Measurements from ENCODE around the gene MAS1.

DNA sequence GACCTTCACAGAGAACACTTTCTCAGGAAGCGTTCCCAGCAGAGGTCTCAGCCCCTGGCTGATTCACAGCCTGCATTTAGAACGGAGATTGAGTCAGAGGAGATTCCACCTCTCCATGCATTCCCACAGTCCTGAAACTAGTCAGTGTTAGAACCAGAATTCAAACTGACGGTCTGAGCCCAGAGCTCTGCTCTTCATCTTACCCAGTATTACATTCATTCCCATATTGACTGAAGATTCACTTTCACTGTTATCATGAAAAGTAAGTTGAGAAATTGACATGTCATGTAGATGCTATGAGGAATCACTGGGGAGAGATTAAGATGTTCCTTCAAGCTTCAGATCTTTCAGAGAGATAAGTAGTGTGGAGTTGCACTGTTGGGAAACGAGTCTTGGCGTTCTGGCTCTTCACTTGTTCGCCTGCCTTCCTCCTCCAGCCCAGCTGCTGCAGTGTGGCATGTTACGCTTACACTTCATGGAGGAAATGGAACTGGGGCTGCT is 28.3 kb downstream of the MAS1 start:
- TF ChIP-seq, protein P1, sequence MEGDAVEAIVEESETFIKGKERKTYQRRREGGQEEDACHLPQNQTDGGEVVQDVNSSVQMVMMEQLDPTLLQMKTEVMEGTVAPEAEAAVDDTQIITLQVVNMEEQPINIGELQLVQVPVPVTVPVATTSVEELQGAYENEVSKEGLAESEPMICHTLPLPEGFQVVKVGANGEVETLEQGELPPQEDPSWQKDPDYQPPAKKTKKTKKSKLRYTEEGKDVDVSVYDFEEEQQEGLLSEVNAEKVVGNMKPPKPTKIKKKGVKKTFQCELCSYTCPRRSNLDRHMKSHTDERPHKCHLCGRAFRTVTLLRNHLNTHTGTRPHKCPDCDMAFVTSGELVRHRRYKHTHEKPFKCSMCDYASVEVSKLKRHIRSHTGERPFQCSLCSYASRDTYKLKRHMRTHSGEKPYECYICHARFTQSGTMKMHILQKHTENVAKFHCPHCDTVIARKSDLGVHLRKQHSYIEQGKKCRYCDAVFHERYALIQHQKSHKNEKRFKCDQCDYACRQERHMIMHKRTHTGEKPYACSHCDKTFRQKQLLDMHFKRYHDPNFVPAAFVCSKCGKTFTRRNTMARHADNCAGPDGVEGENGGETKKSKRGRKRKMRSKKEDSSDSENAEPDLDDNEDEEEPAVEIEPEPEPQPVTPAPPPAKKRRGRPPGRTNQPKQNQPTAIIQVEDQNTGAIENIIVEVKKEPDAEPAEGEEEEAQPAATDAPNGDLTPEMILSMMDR (IDR thresholded peaks at IDR 0.05): no peak
- TF ChIP-seq POLR2AphosphoS5 (IDR thresholded peaks at IDR 0.05; ENCODE audit: low read depth, low read length) (no peak), TCF7L2 (IDR thresholded peaks at IDR 0.05; ENCODE audit: low read depth, low read length) (no peak), SIN3A (IDR thresholded peaks at IDR 0.05; ENCODE audit: borderline replicate concordance, insufficient read depth, low read depth, low read length) (no peak)
